ENCODE measurements around the gene CHAT.

Gene CHAT

DNA sequence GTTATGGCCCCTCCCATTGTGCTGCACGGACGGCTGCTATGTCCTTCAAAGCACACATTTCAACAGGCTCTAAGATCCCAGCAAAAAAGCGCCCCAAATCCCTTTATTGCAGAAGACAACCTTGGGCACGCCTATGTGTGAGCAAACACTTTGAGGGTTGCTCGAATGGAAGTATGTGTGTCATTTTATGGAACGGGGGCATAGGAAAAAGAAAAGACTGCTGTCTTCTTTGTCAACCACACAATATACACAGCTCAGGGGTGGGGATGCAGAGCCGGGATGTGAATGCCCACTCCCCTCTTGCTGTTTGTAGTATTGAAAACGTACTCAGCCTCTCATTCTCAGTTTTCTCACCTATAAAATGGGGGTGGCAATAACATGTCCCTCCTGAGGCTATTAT lies 97.6 kb downstream of the CHAT start:
- peaks cover 39% of the 10 kb centered on the region for H3K27me3 ChIP-seq
- no peaks in the 10 kb centered on the region for H3K36me3 ChIP-seq
- H3K27ac ChIP-seq = no peak overlapping the region
- no peaks in the 10 kb centered on the region for H3K9me3 ChIP-seq
- TF ChIP-seq, protein P1, sequence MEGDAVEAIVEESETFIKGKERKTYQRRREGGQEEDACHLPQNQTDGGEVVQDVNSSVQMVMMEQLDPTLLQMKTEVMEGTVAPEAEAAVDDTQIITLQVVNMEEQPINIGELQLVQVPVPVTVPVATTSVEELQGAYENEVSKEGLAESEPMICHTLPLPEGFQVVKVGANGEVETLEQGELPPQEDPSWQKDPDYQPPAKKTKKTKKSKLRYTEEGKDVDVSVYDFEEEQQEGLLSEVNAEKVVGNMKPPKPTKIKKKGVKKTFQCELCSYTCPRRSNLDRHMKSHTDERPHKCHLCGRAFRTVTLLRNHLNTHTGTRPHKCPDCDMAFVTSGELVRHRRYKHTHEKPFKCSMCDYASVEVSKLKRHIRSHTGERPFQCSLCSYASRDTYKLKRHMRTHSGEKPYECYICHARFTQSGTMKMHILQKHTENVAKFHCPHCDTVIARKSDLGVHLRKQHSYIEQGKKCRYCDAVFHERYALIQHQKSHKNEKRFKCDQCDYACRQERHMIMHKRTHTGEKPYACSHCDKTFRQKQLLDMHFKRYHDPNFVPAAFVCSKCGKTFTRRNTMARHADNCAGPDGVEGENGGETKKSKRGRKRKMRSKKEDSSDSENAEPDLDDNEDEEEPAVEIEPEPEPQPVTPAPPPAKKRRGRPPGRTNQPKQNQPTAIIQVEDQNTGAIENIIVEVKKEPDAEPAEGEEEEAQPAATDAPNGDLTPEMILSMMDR (IDR thresholded peaks at IDR 0.05) = no peak
- no peak overlapping the region for H3K4me3 ChIP-seq (ENCODE audit: low read depth in 1 of 2, low read length in 1 of 2)
- H3K4me1 ChIP-seq (ENCODE audit: control insufficient read depth in 1 of 2, insufficient read depth in 1 of 2, low read depth in 1 of 2, low read length in 1 of 2) = no peaks in the 10 kb centered on the region

DNA sequence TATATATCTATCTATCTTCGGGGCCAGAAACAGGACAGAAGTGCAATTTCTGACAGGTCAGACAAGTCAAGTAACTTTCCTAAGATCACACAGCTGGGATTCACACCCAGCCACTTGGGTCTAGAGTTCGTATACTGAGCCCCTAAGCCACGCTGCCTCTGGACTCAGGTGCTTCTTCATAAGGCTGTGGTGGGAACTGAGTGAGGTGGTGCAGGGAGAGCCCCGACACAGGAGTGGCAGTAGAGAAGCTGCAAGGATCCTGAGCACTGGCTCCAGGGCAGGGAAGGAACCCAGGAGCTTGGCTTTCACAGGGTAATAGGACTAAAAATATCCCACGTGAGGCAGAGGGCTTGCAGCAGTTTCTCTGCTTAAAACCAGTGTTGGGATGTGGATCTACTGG lies 99.4 kb downstream of the CHAT start:
- Histone ChIP-seq H3K27me3 (peaks cover 22% of the 10 kb centered on the region), H3K9me3 (no peaks in the 10 kb centered on the region), H3K4me3 (ENCODE audit: low read depth in 1 of 2, low read length in 1 of 2) (no peak overlapping the region), H3K27ac (no peak overlapping the region), H3K36me3 (no peaks in the 10 kb centered on the region), H3K4me1 (ENCODE audit: control insufficient read depth in 1 of 2, insufficient read depth in 1 of 2, low read depth in 1 of 2, low read length in 1 of 2) (no peaks in the 10 kb centered on the region)
- TF ChIP-seq, protein P1 (IDR thresholded peaks at IDR 0.05) = no peak
